ENCODE data around the gene GAS1.

DNA sequence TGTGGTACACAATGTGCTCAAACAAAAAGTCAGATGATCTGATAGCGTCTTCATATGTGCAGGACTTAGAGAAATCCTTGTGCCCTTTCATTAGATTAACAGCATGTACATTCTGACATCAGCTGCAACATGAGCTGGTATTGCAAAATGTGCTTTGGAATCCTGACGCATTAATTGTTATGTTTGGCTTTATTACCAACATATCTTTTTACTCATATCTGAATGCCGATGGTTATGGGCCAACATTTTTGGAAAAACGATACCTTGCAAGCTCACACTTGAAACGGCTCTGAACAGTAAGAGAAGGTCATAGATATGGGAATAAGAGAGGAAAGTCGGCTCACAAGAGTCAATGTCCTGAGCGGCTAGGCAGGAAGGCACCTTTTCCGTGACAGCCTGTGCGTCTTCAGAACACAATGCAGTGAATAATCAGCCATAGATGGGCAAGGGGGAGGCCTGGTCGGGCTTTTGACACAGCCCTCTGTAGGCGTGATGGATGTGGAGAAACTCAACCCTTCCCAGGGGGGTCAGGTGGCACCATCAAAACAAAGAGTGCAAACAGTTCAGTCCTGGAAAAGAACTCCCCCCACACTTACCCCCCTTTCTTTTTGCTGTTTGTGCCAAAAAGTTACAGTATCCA is 36.4 kb upstream of the GAS1 start:
- TF ChIP-seq, protein P1, sequence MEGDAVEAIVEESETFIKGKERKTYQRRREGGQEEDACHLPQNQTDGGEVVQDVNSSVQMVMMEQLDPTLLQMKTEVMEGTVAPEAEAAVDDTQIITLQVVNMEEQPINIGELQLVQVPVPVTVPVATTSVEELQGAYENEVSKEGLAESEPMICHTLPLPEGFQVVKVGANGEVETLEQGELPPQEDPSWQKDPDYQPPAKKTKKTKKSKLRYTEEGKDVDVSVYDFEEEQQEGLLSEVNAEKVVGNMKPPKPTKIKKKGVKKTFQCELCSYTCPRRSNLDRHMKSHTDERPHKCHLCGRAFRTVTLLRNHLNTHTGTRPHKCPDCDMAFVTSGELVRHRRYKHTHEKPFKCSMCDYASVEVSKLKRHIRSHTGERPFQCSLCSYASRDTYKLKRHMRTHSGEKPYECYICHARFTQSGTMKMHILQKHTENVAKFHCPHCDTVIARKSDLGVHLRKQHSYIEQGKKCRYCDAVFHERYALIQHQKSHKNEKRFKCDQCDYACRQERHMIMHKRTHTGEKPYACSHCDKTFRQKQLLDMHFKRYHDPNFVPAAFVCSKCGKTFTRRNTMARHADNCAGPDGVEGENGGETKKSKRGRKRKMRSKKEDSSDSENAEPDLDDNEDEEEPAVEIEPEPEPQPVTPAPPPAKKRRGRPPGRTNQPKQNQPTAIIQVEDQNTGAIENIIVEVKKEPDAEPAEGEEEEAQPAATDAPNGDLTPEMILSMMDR (IDR thresholded peaks at IDR 0.05), result no peak
- no peak for TF ChIP-seq POLR2A (IDR thresholded peaks at IDR 0.05)

Measured in sigmoid colon (tissue), 3 donors.